SHP77 (cell line): ENCODE measurements around the gene IQSEC1.
"Not testable (repeated sequence)": the region's sequence is repeated elsewhere in the genome, so short reads cannot be mapped to it uniquely, and the experiment has no call there.

Experiments
- DNase-seq, 2 experiments: peaks; one replicate each; lab custom pipeline; 2025; lab: John Stamatoyannopoulos, UW

The IQSEC1 gene

GRCh38 chr3:12893247-12893646 is 180.0 kb downstream of the IQSEC1 start:
- no peak for DNase-seq

GRCh38 chr3:12892840-12893189 is 180.4 kb downstream of the IQSEC1 start:
- DNase-seq = no peak

- peak; percentile 59 to 62 for DNase-seq
Observed at GRCh38 chr3:12891985-12892839, 181.0 kb downstream of the IQSEC1 start.

- no peak for DNase-seq
Observed at GRCh38 chr3:12891391-12891984, 181.7 kb downstream of the IQSEC1 start.

GRCh38 chr3:12890610-12891390 is 182.4 kb downstream of the IQSEC1 start:
- no peak for DNase-seq

DNA sequence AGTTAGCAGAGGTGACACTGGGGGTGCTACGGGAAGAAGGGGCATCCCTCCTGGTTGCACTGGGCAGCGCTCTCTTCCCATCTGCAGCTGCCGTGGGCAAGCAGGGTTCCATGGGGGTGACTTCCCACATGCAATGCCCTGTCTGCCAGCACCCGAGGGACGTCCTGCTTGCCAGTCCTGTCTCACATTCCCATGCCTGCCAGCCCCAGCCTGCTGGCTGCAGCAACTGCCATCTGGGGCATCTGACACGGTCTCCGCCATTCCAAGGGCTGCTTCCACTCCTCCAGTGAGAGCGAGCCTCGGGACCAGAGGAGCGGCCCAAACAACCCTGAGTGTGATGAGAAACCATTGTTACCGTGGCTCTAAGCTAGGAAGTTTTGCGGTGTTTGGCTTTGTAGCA is 186.5 kb downstream of the IQSEC1 start:
- DNase-seq = no peak

DNA sequence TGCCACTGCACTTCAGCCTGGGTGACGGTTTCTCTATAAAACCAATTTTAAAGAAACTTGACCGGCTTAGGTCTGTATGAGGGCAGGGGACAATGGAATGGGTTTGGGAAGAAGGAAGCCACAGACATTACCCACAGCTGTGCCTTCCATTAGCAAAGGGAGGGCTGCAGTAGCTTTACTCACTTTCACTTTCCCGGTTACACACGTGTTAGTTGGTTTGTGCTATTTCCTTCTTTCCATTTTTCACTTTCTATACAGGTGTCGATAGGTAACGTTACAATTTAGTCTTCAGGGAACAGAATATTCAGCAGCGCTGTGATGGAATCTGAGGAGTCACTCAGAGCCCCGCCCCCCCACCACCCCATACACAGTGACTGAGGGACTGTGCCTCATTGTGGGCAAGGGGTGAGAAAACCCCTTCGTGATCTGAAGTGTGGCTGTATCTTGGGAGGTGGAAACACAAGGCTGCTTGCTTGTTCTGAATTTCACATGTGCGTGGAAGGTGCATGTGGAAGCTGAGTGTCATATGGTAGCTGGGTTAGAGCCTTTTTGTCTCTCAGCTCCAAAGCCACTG is 187.0 kb downstream of the IQSEC1 start:
- DNase-seq = no peak

DNA sequence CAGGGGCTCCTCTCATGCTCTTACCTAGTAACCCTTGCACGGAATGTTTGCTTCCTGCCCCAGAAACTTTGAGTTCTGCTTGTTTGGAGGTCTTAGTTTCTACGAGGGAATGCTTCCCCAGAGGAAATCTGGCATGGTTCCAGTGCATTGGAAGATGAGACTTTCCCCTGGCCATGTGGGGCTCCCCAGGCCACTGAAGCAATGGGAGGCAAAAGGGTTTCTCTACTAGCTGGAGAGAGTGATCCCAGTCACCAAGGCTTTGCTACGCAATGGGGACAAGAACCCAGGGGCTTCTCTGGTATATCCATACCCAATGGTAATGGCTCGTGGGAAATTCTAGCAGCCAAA is 187.7 kb downstream of the IQSEC1 start:
- no peak for DNase-seq

- no peak for DNase-seq
Observed at GRCh38 chr3:12884790-12885582, 188.2 kb downstream of the IQSEC1 start.

DNA sequence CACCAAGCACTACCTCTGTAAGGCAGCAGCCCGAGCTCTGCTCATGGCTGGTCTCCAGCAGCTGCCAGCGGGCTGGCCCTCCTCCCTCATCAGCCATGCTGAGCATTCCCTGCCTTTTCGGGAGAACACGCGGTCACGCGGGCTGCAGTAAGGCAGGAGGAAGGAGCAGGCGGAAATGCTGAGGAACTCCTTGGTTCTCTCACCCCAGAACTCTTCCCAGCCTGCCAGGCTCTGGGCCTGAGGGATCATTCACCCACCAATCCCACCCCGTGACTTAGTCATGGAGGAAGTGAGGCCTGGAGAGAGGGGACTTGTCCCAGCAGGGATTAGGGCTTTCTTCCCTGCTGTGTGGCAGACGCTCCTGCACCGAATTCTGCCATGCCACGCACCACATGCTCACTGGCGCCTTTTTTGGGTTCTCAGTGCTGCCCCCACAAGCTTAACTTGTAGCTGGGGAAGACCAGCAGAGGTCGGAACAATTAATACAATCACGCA is 189.0 kb downstream of the IQSEC1 start:
- DNase-seq = no peak

GRCh38 chr3:12882336-12883310 is 190.6 kb downstream of the IQSEC1 start:
- no peak for DNase-seq

DNA sequence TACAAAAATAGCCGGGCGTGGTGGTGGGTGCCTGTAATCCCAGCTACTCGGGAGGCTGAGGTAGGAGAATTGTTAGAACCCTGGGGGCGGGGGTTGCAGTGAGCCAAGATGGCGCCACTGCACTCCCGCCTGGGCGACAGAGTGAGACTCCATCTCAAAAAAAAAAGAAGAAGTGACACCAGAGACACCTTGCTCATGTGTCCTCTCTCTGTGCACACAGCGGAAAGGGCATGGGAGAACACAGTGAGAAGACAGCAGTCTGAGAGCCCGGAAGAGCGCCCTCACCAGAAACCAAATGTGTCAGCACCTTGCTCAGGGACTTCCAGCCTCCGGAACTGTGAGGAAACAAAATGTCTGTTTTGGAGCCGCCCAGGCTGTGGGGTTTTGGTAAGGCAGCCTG is 191.4 kb downstream of the IQSEC1 start:
- DNase-seq = not testable (repeated sequence)

- no peak for DNase-seq
Observed at GRCh38 chr3:12879191-12879815, 193.9 kb downstream of the IQSEC1 start.

DNA sequence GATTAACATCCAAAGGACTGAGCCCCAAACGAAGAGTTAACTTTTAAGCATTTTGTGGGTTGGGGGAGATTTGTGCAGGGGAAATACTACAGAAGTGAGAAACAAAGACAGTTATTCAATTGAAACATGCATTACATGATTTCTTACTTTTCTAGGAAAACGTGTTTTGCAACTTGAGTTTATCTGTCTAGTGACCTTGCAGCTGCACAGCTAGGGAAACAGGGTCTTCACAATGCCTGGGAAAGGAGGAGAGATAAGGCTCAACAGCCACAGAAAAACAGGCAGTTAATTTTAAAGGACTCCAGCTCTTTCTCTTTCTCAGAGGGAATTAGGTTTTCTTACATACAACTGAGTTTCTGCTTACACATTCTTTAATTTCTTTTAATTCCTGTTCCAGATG is 194.5 kb downstream of the IQSEC1 start:
- DNase-seq = not testable (repeated sequence)

- no peak for DNase-seq
Observed at GRCh38 chr3:12878141-12878574, 195.1 kb downstream of the IQSEC1 start.

DNA sequence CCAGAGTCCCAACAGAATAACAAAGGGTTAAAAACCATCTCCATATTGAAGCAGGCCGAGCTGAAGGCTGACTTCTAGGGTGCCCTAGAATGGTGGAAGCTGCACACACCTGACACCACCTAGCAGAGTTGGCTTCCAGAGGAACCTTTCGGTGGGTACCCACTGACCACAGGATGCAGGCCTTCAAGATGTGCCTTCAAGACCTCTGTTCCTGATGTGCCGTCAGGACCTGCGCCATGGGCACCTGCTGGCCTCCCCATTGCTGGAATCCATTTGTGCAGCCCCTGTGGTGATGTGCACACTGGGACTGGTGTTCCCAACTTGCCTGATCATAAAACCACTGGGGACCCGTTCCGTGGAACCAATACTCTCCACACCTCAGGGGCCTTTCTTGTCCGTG is 196.2 kb downstream of the IQSEC1 start:
- no peak for DNase-seq

DNA sequence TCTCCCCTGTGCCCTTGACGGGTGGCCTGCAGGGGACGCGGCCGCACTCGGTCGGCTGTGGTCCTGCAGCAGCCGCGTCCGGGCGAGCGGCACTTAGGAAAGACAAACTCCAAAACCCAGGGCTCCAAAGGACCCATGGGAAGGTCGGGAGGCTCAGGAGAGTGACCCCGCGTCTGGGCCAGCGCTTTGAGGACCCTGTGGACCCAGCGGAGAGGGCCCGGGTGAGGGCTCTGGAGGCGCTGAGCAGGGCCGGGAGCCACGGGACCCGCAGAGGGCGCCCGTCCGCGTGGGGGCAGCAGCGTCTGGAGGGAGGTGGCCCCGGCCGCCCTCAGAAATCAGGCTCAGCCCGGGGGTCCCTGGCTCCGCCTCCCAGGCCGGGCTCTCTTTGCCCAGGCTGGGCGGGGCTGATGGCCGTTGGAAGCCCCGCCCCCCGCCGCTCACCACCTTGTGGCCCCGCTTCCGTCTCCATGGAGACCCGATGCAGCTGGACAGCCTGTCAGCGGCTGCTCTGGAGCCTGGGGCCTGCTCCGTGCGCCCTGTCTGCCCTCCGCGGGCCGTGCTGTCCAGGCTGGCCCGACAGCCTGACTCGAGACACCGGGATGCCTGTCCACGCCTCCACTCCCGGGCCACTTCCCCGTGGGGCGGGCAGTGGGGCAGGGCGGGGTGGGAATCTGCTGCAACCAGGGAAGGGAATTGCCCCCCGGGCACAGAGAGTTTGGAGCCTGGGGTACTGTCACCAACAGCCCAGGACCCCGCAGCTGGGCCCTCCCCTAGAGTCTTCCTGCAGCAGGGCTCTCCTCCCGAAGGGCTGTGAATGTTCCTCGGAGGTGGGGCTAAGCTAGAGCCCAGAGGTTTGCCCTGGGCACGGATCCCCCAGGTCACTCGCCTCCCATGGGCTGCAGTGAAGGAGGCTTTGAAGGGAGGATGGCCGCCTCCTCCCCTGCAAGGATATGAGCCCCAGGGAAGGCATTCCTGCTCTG is 197.1 kb downstream of the IQSEC1 start:
- peak; percentile 51 to 77 for DNase-seq

- DNase-seq = no peak
Observed at GRCh38 chr3:12871404-12871983, 201.7 kb downstream of the IQSEC1 start.
